PFSK-1 (cell line): ENCODE data around the gene CERS4.

Experiments
- POLR2AphosphoS5 ChIP-seq: IDR thresholded peaks from 2 replicates; pipeline ENCODE4 v1.6.1; 2012; ENCODE audit warnings: low read depth, mild to moderate bottlenecking, control low read depth, low read length, moderate library complexity
- REST ChIP-seq, 2 experiments: IDR thresholded peaks; 2 replicates each; pipeline versions ENCODE4 v1.6.1 to v1.8.0; 2011 to 2012; ENCODE audit warnings: low read depth in 2 of 2, low read length in 2 of 2, control low read depth in 1 of 2, inconsistent platforms in 1 of 2, mild to moderate bottlenecking in 1 of 2, moderate library complexity in 1 of 2; ENCODE audit not compliant: insufficient read depth in 1 of 2
- SIN3A ChIP-seq: IDR thresholded peaks from 2 replicates; pipeline ENCODE4 v1.6.1; 2012; ENCODE audit warnings: mild to moderate bottlenecking, low read length, moderate library complexity, borderline replicate concordance; ENCODE audit not compliant: insufficient read depth
- TAF1 ChIP-seq: IDR thresholded peaks from 2 replicates; pipeline ENCODE4 v1.6.1; 2012; ENCODE audit warnings: low read length, control low read depth, borderline replicate concordance; ENCODE audit not compliant: insufficient read depth

GRCh38 chr19:8306235-8307054, 97.3 kb downstream of the CERS4 start:
- TF ChIP-seq REST (IDR thresholded peaks at IDR 0.05; ENCODE audit: insufficient read depth in 1 of 2, low read depth in 2 of 2, low read length in 2 of 2), result no peak
- no peak for TF ChIP-seq SIN3A
- no peak for TF ChIP-seq TAF1
- no peak for TF ChIP-seq POLR2AphosphoS5
